Measurements from ENCODE around the gene SLC9A1. TPM values are rescaled to one million over a fixed set of nuclear protein-coding genes. Genes with fewer than 3 reads are reported as not detected.

Gene SLC9A1
- total RNA-seq, 1 experiment from 2014 or later: 25.2 TPM

DNA sequence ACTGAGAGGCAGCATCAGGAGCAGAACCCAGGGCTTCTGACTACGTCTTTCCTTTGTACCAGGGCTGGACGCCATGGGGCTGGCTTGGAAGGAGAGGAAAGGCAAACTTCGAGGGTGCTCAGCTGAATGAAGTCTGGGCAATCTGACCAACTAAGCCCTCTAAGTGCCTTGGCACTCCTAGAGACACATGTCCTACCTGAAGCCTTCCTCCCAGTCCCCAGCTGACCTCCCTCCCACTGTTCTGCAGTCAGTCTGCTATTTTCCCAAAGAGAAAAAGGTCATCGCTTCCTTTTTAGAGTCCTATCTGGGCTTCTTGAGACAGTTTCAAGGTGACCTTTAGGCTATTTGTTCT, 5.2 kb downstream of the SLC9A1 start:
- Histone ChIP-seq H3K4me3 (ENCODE audit: low read length) (no peak overlapping the region), H3K4me1 (ENCODE audit: insufficient read depth, low read length) (peaks cover 64% of the 10 kb centered on the region), H3K27me3 (ENCODE audit: low read length) (no peaks in the 10 kb centered on the region), H3K36me3 (ENCODE audit: low read depth, low read length) (no peaks in the 10 kb centered on the region), H3F3A (ENCODE audit: low read length, unreplicated experiment) (peaks cover 10% of the 10 kb centered on the region), H3K9me3 (ENCODE audit: low read length) (no peaks in the 10 kb centered on the region), H2AFZ (ENCODE audit: low read length) (no peak overlapping the region), H3K79me2 (ENCODE audit: low read length) (peaks cover 99% of the 10 kb centered on the region), H3K4me2 (ENCODE audit: low read length) (no peak overlapping the region), H3K27ac (ENCODE audit: low read length) (no peak overlapping the region), H3K9me2 (replicated peaks; ENCODE audit: low read length) (no peaks in the 10 kb centered on the region), H3K9ac (ENCODE audit: low read length) (no peak overlapping the region), H4K20me1 (ENCODE audit: low read length) (peaks cover 37% of the 10 kb centered on the region)
- POLR2A ChIA-PET (ENCODE audit: unreplicated experiment): no interaction called here
- TF ChIP-seq EZH2phosphoT487 (IDR thresholded peaks at IDR 0.05; ENCODE audit: borderline replicate concordance, low read length) (no peak), EZH2 (IDR thresholded peaks at IDR 0.05; ENCODE audit: low read length, unreplicated experiment) (no peak)
- TF ChIP-seq, protein P1, sequence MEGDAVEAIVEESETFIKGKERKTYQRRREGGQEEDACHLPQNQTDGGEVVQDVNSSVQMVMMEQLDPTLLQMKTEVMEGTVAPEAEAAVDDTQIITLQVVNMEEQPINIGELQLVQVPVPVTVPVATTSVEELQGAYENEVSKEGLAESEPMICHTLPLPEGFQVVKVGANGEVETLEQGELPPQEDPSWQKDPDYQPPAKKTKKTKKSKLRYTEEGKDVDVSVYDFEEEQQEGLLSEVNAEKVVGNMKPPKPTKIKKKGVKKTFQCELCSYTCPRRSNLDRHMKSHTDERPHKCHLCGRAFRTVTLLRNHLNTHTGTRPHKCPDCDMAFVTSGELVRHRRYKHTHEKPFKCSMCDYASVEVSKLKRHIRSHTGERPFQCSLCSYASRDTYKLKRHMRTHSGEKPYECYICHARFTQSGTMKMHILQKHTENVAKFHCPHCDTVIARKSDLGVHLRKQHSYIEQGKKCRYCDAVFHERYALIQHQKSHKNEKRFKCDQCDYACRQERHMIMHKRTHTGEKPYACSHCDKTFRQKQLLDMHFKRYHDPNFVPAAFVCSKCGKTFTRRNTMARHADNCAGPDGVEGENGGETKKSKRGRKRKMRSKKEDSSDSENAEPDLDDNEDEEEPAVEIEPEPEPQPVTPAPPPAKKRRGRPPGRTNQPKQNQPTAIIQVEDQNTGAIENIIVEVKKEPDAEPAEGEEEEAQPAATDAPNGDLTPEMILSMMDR (conservative IDR thresholded peaks at IDR 0.05; ENCODE audit: low read depth, low read length): no peak
- no peak for ATAC-seq
- CTCF ChIA-PET: no interaction called here
- BruUV-seq (replicated peaks): no TSS peak
- intact Hi-C loops (cut with micrococcal nuclease): no loop called here
- DNase-seq: no peak

DNA sequence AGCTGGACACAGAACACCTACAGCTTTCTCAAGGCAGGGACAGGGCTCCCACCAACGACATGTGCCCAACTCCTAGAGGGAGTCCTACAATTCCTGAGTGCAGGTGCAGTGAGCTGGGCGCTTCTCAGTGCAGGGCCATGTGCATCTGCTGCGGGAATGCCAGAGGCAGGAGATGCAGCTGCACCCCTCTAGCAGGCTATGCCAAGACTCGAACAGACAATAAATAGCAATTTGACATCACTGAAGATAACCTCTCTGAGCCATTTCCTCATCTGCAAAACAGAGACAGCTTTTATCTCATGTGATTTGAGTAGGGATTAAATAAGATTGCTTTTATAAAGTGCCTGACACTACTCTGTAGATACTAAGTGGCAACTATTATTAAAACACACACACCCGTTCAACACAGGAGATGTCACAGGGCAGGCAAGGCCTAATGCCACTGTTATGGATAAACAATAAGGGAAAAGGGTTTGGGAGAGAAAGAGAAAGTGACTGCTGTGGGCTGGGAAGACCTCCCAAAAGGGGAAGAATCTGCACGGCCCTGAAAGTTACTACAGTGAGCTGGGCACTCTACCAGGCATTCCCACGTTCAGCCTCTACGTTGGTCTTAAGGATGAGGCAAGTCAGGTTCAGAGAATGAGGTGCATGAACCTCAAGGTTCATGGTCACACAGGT, 5.7 kb downstream of the SLC9A1 start:
- DNase-seq (no peak), ATAC-seq (no peak)
- no peaks in the 10 kb centered on the region for H3K27me3 ChIP-seq (ENCODE audit: low read length)
- no peak overlapping the region for H3K4me3 ChIP-seq (ENCODE audit: low read length)
- peaks cover 95% of the 10 kb centered on the region for H3K79me2 ChIP-seq (ENCODE audit: low read length)
- H3K27ac ChIP-seq (ENCODE audit: low read length): no peak overlapping the region
- no peaks in the 10 kb centered on the region for H3K9me3 ChIP-seq (ENCODE audit: low read length)
- intact Hi-C loops (cut with micrococcal nuclease): no loop called here
- peaks cover 66% of the 10 kb centered on the region for H3K4me1 ChIP-seq (ENCODE audit: insufficient read depth, low read length)
- no peaks in the 10 kb centered on the region for H3K9me2 ChIP-seq (replicated peaks; ENCODE audit: low read length)
- BruUV-seq (replicated peaks): no TSS peak
- H4K20me1 ChIP-seq (ENCODE audit: low read length): peaks cover 37% of the 10 kb centered on the region
- no peak overlapping the region for H3K9ac ChIP-seq (ENCODE audit: low read length)
- TF ChIP-seq EZH2phosphoT487 (IDR thresholded peaks at IDR 0.05; ENCODE audit: borderline replicate concordance, low read length): no peak
- TF ChIP-seq EZH2 (IDR thresholded peaks at IDR 0.05; ENCODE audit: low read length, unreplicated experiment): no peak
- TF ChIP-seq, protein P1 (conservative IDR thresholded peaks at IDR 0.05; ENCODE audit: low read depth, low read length): no peak
- ChIA-PET CTCF (no interaction called here), POLR2A (ENCODE audit: unreplicated experiment) (no interaction called here)
- H2AFZ ChIP-seq (ENCODE audit: low read length): no peak overlapping the region
- no peaks in the 10 kb centered on the region for H3K36me3 ChIP-seq (ENCODE audit: low read depth, low read length)
- H3F3A ChIP-seq (ENCODE audit: low read length, unreplicated experiment): peaks cover 12% of the 10 kb centered on the region
- no peak overlapping the region for H3K4me2 ChIP-seq (ENCODE audit: low read length)

DNA sequence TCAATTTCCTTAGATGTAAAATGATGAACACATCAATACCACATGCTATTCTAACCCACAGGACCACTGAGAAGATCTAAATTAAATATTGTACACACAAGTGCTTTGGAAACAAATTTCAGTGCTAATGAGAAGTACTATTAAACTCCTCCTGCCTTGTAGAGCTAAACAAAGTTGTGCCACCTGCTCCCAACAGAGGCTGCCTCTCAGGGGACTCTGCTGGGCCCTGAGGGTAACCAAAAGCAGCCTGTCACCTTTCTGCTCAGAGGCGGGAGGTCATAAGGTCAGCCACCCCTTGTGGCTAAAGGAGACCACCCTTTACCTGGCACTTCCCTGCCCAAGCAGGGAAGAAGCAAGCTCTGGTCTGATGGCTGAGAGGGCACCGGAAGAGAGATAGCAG, 6.3 kb downstream of the SLC9A1 start:
- Histone ChIP-seq H3K79me2 (ENCODE audit: low read length) (peaks cover 95% of the 10 kb centered on the region), H3K4me1 (ENCODE audit: insufficient read depth, low read length) (peaks cover 66% of the 10 kb centered on the region), H3K9ac (ENCODE audit: low read length) (no peak overlapping the region), H3K9me3 (ENCODE audit: low read length) (no peaks in the 10 kb centered on the region), H2AFZ (ENCODE audit: low read length) (no peak overlapping the region), H3K27me3 (ENCODE audit: low read length) (no peaks in the 10 kb centered on the region), H3K4me2 (ENCODE audit: low read length) (no peak overlapping the region), H3K36me3 (ENCODE audit: low read depth, low read length) (no peaks in the 10 kb centered on the region), H3F3A (ENCODE audit: low read length, unreplicated experiment) (peaks cover 12% of the 10 kb centered on the region), H3K27ac (ENCODE audit: low read length) (no peak overlapping the region), H3K4me3 (ENCODE audit: low read length) (no peak overlapping the region), H3K9me2 (replicated peaks; ENCODE audit: low read length) (no peaks in the 10 kb centered on the region), H4K20me1 (ENCODE audit: low read length) (peaks cover 32% of the 10 kb centered on the region)
- DNase-seq (no peak), ATAC-seq (no peak)
- ChIA-PET POLR2A (ENCODE audit: unreplicated experiment) (no interaction called here), CTCF (no interaction called here)
- TF ChIP-seq, protein P1 (conservative IDR thresholded peaks at IDR 0.05; ENCODE audit: low read depth, low read length): no peak
- TF ChIP-seq EZH2 (IDR thresholded peaks at IDR 0.05; ENCODE audit: low read length, unreplicated experiment): no peak
- TF ChIP-seq EZH2phosphoT487 (IDR thresholded peaks at IDR 0.05; ENCODE audit: borderline replicate concordance, low read length): no peak
- intact Hi-C loops (cut with micrococcal nuclease): no loop called here
- BruUV-seq (replicated peaks): no TSS peak

Measured in PC-3 (cell line).